Activated effector memory CD4-positive, alpha-beta T cell treated with anti-CD3 and anti-CD28 coated beads, Interleukin-2, amount 50 U/mL, for 16 hours (primary cell): ENCODE results near the gene RABEPK.
A peak's percentile ranks its signal among the peaks of the same experiment; 100 is the strongest.
"Not testable (repeated sequence)": the region's sequence is repeated elsewhere in the genome, so short reads cannot be mapped to it uniquely, and the experiment has no call there.

Source experiments
- DNase-seq: peaks from one replicate; pipeline ENCODE4 v3.0.0-alpha.2; 2020

The RABEPK gene

DNA sequence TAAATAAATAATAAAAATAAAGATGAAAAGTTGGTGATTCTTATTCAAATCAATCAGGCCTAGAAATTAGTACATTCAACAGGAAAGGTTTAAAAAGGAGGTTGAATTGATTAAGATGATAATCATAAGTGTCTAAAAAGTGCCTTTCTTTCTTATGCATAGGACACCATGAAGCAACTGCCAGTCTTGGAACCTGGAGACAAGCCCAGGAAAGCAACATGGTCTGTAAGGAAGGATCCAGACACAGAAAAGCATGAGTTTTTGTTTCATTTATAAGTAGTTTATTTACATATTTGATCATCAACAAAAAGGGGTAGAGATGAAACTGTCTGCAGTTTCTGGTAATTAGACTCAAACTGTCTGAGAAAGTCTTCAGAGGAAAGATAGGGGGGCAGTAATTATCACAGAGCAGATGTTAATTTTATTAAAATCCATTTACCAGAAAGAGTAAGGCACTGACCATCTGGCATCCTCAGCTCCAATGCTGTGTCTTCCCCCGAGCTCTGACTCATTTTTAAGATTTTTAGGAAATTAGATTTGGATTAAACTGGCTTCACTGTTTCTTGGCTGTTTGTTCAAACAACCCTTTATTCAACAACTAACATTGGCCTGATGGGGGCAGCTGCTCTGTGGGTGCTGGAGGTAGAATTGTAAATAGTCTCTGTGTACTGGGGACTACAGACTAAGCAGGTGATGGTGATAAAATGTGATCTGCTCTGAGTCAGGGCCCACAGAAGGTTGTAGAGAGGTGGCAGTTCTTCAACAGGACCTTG is 2.7 kb downstream of the RABEPK start:
- no peak for DNase-seq

DNA sequence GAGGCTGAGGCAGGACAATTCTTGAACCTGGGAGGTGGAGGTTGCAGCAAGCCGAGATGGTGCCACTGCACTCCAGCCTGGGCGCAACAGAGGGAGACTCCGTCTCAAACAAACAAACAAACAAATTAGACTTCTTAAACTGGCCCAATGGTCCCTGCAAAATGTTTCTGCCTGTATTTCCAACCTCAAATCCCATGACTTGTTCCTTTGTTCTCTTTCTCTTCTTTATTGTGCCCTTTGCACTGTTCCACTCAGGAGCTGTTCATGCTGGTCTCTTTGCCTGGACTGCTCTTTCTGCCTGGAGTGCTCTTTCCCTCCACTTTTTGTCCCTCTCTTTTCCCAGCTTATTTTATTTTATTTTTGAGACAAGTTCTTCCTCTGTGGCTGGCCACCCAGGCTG is 4.1 kb downstream of the RABEPK start:
- no peak for DNase-seq

DNA sequence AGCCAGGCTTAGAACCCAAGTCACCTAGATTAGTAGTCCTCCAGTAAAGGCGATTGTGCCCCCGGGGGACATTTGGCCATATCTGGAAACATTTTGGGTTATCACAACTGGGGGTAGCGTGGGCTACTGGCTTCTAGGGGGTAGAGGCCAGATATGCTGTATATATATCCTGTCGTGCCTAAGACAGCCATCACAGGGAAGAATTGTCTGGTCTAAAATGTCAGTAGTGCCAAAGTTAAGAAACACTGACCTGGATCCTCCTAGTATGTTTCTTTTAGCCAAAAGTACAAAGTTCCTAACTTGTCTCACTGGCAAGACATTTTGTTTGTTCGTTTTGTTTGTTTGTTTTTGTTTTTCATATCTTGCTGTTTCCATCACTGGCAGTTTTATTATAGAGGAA is 13.8 kb downstream of the RABEPK start:
- DNase-seq, result no peak

DNA sequence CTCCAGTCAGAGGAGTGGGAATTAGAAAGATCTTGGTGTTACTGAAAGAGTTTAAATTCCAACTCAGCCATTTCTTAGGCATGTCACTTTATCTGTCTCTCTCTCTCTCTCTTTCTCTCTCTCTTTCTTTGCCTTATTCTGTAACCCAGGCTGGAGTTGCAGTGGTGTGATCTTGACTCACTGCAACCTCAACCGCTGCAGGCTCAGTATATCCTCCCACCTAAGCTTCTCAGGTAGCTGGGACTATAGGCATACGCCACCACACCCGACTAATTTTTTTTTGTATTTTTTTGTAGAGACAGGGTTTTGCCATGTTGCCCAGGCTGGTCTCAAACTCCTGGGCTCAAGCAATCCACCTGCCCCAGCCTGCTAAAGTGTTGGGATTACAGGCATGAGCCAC is 18.3 kb downstream of the RABEPK start:
- DNase-seq, result no peak

DNA sequence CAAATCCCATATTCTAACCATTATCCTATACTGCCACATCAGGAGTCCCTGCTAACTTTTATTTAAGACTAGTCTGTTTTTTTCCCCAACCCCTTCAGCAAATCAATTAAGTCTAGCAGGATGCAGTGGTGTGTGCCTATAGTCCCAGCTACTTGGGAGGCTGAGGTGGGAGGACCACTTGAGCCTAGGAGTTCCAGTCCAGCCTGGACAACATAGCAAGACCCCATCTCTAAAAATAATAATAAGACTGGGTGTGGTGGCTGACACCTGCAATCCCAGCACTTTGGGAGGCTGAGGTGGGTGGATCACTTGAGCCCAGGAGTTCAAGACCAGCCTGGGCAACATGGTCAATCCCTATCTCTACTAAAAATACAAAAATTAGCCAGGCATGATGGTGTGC is 24.5 kb downstream of the RABEPK start:
- DNase-seq, result not testable (repeated sequence)

DNA sequence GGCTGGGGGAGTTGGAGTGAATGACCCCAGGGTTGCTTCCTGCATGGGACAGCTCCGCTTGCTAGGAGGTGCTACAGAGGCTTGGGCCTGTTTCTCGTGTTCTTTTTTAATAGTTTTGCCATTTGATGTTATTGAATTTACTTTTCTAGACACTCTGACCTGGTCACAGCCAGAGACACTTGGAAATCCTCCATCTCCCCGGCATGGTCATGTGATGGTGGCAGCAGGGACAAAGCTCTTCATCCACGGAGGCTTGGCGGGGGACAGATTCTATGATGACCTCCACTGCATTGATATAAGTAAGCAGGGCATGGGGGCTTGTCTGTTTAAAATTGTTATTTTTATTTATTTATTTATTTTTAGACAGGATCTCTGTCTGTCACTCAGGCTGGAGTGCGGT is 27.4 kb downstream of the RABEPK start:
- DNase-seq, result no peak

DNA sequence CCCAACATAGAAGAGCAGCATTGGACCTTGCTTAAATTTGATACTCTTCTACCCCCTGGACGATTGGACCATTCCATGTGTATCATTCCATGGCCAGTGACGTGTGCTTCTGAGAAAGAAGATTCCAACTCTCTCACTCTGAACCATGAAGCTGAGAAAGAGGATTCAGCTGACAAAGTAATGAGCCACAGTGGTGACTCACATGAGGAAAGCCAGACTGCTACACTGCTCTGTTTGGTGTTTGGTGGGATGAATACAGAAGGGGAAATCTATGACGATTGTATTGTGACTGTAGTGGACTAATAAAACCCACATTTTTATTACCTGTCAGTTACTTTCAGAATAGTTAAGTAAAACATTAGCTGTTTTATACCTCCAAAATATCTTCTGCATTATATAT is 33.3 kb downstream of the RABEPK start:
- no peak for DNase-seq

DNA sequence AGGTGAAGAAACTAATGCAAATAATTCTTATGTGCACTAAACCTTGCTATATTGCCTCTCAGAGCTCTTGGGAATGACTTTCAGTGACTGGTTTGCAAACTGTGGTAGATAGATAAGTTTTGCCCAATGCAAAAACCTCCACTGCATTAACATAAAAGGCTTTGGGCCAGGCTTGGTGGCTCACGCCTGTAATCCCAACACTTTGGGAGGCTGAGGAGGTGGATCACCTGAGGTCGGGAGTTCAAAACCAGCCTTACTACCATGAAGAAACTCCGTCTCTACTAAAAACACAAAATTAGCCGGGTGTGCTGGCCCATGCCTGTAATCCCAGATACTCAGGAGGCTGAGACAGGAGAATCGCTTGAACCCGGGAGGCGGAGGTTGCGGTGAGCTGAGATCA is 33.8 kb downstream of the RABEPK start:
- not testable (repeated sequence) for DNase-seq

DNA sequence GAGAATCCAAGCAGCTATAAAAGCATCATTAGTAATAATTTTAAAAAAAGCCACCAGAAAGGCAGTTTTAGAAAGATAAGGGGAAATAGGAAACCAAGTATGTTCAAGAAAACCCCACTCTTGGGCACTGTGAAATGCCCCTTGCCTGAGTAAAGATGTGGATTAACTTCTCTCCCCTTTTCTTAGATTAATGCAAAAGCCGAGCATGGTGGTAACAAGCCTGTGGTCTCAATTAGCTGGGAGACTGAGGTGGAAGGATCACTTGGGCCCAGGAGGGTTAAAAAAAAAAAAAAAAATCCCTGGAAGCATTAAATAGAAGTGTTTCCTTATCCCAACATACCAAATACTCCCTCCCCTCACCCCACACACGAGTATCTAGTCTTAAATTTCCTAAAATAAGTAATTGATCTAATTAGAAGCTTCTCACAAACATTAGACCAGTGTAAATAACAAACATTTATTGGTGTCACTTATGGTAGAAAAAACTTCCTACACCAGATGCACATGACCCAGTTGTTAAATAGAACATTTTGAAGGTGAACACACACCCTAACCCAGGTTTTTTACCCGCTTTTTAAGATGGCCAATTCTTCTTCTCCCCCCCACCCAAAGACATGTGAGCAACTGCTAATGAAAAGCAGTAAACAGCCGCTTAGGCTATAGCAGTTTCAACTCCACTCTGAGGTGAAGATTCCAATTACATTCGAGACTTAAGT is 35.6 kb downstream of the RABEPK start:
- DNase-seq, result no peak

DNA sequence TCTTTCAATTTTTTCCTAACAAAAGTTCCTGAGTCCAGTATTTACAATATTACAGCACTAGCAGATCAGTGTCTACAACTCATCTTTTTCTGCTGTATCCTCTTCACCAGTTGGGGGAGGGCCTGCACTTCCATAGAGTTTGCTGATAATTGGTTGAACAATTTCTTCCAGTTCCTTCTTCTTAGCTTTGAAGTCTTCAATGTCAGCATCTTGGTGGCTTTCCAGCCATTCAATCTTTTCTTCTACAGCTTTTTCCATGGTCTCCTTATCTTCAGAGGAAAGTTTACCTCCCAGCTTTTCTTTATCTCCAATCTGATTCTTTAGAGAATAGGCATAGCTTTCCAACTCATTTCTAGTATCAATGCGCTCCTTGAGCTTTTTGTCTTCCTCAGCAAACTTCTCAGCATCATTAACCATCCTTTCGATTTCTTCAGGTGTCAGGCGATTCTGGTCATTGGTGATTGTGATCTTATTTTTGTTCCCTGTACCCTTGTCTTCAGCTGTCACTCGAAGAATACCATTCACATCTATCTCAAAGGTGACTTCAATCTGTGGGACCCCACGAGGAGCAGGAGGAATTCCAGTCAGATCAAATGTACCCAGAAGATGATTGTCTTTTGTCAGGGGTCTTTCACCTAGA is 36.3 kb downstream of the RABEPK start:
- DNase-seq, result not testable (repeated sequence)

DNA sequence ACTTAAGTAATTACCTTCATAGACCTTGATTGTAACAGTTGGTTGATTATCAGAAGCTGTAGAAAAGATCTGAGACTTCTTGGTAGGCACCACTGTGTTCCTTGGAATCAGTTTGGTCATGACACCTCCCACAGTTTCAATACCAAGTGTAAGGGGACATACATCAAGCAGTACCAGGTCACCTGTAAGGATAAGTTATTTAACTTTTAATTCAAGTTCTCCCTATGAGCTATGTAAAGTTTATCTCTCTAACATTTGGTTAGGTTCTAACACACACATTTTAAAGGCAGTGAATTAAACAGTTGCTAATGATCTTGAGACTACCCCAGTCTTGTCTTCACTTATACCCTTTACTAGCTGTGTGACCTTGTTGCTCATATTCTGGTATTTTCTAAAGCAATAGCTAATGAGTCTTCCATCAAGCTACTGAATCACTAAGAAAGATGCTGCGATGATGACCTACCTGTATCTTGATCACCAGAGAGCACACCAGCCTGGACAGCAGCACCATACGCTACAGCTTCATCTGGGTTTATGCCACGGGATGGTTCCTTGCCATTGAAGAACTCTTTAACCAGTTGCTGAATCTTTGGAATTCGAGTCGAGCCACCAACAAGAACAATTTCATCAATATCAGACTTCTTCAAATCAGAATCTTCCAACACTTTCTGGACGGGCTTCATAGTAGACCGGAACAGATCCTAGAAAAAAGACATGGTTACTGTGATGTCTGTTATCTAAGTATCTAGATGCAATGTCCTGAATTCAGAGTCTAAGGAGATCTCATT is 38.0 kb downstream of the RABEPK start:
- no peak for DNase-seq

DNA sequence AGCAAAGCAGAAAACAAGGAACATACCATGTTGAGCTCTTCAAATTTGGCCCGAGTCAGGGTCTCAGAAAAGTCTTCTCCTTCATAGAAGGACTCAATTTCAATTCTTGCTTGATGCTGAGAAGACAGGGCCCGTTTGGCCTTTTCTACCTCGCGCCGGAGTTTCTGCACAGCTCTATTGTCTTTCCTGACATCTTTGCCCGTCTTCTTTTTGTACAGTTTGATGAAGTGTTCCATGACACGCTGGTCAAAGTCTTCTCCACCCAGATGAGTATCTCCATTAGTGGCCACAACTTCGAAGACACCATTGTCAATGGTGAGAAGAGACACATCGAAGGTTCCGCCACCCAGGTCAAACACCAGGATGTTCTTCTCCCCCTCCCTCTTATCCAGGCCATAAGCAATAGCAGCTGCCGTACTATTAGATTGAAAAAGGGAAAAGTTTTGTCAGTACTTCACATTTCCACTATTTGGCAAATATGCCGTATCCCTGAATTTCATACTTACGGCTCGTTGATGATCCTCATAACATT is 38.6 kb downstream of the RABEPK start:
- no peak for DNase-seq

DNA sequence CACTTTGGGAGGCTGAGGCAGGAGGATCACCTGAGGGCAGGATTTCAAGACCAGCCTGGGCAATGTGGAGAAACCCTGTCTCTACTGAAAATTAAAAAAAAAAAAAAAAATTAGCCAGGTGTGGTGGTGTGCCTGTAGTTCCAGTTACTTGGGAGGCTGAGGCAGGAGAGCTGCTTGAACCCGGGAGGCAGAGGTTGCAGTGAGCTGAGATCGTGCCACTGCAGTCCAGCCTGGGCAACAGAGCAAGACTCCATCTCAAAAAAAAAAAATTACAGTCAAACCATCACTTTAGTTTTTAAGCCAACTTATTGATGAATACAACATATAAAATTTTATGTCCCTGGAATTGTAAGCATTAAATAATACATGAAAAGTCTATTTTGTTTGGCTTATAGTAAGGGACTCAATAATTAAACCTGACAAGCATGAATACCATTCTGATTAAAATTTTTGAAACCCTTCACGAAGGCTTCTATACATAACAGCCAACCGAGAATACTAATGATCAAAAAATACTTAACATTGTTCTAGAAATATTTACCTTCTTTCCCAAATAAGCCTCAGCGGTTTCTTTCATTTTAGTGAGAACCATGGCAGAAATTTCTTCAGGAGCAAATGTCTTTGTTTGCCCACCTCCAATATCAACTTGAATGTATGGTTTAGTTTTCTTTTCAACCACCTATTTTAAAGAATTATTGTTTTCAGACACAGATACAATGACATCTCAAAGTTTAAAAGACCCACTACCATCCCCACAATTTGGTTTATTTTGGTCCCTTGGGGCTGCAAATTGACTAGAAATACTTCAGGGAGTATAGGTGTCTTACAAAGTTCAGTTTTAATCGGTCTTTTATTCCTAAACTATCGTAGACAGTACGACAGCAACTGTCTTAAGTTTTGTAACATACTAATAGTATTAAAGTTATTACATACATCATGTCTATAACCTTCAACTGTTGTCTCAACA is 39.6 kb downstream of the RABEPK start:
- DNase-seq, result no peak

DNA sequence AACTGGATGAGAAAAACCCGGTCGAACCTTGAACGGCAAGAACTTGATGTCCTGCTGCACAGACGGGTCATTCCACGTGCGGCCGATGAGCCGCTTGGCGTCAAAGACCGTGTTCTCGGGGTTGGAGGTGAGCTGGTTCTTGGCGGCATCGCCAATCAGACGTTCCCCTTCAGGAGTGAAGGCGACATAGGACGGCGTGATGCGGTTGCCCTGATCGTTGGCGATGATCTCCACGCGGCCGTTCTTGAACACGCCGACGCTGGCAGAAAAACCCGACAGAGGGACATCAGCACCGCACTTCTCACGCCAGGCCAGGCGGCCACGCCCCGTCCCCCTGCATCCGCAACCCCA is 40.3 kb downstream of the RABEPK start:
- peak; percentile 80 for DNase-seq

DNA sequence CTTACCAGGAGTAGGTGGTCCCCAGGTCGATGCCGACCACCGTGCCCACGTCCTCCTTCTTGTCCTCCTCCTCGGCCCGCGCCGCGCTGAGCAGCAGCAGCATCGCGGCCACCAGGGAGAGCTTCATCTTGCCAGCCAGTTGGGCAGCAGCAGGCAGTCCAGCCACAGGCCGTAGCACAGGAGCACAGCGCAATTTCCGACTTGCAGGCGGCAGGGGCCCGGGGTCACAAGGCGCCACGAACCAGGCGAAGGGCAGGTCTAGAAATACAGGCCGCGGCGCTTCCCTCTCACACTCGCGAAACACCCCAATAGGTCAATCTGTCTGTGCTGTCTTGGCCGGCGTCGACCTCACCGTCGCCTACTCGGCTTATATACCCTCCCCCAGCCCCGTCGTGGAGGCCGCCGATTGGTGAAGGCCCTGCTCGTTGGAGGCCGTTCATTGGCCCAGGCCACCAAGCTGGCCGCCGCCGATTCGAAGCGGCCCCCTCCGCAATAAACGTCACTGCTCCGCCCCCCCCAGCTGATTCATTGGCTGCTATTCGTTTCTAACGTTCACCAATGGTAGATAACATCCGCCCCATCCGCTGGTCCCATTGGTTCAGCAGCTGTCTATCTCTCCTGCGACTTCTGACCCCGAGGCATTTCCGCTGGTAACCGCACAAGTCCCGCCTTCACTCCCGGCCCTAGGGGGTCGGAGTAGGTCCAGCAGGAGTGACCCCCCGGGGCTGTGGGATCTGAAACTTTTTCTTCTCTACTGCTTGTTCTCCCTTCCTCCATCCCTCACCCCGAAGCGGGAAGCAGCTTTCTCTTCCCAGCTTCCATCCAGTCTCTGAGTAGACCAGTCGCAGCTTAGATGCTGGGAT is 40.9 kb downstream of the RABEPK start, which contains the start of gene HSPA5:
Gene HSPA5, minus strand, starts transcription at position 344 of the 863 bp plus-strand sequence. Its CDS starts 217 bp downstream, at position 127.
- peak; percentile 100 for DNase-seq

DNA sequence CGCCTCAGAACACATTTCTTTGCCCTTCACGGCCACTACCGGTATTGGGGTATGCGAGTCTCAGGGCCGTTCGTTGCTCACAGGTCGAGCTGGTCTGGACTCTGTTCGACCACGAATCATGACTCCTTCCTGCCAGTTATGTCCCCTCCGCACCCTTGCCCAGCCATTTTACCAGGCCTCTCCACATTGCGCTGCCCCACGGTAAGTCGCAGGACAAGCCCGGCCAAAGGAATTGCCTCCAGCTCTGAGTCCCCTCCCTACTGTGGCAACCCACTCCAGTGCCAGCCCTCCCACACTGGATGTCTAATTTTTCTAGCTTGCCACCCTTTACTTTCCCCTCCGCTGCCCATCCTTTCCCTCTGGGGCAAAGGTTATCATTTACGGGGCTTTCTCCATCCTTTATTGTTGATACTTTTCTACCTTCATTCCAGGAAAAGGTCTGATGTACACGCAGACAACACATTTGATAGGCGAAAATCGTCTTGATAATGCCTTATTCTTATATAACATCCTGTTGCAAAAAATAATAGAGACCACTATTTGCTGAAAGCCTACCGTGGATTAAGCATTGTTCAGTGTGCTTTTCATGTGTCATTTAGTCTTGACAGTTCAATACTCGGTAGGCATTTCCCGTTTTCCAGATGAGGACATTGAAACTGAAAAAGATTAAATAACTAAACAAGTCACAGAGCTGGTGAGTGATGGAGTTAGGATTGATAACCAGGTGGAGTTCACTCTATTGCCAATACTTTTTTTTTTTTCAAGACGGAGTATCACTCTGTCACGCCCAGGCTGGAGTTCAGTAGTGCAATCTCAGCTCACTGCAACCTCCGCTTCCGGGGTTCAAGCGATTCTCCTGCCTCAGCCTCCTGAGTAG is 41.8 kb downstream of the RABEPK start:
- no peak for DNase-seq

DNA sequence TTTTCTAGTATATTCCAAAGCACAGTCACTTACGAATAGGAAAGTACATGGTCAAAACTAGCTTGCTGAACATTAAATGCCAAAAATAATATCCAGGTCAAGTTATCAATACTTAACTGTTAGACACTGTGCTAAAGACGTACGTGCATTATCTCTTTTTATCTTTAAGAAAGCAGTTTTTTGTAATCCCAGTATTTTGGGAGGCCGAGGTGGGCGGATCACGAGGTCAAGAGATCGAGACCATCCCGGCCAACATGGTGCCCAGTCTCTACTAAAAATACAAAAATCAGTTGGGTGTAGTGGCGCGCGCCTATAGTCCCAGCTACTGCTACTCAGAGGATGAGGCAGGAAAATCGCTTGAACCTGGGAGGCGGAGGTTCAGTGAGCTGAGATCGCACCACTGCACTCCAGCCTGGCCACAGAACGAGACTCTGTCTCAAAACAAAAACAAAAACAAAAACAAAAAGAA is 43.5 kb downstream of the RABEPK start:
- no peak for DNase-seq

DNA sequence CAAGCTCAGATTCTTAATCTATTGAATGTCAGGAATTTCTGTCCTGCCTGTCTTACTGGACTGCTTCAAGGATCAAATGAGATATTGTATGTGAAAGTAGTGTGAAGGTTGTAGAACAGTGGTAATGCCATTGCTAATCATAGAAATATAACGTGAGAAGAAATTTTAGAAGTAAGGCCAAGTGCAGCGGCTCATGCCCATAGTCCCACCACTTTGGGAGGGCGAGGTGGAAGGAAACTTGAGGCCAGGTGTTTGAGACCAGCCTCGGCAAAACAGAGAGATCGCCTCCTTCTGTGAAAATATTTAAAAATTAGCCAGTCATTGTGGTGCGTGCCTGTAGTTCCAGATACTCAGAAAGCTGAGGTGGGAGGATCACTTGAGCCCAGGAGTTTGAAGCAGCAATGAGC is 45.9 kb downstream of the RABEPK start:
- DNase-seq, result no peak

DNA sequence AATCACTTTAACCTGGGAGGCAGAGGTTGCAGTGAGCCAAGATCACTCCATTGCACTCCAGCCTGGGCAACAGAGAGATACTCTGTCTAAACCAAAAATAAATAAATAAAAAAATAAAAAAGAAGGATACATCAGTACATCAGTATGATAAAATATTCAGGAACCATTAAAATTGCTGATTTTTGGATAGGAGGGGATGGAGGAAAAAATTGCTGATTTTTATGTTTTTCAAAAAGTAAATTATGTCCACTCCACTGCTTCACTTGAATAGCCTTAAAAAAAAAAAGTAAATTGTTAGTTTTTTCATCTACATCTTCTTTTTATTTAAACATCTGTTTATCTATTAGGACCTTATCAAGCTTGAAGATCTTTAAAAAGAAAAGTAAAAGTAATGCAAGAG is 53.9 kb downstream of the RABEPK start:
- no peak for DNase-seq
